Stimulated activated CD8-positive, alpha-beta memory T cell treated with anti-CD3 and anti-CD28 coated beads, Interleukin-4, amount 100 ng/mL, for 48 hours (primary cell): Measurements from ENCODE around the gene RAP1GAP.

Source experiments
- DNase-seq: peaks from one replicate; pipeline ENCODE4 v3.0.0-alpha.2; 2020

Gene RAP1GAP

DNA sequence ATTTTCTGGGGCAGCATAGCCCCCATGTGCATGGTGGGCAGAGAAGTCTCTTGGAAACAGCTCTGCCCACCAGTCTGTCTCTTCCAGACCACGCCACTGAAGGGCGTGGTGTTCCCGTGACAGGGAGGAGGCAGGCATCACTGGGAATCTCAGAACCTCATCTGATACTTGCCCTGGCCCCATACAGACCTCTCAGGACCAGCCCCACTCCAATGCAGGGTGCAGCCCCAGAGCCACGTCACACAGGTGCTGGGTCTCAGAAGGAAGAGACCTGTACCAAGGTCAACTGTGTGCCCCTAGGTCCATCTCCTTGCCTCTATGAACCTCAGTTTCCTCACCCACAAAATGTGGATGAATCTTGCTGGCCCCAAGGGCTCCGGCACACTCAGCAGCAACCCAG, 7.3 kb downstream of the RAP1GAP start:
- DNase-seq: no peak

DNA sequence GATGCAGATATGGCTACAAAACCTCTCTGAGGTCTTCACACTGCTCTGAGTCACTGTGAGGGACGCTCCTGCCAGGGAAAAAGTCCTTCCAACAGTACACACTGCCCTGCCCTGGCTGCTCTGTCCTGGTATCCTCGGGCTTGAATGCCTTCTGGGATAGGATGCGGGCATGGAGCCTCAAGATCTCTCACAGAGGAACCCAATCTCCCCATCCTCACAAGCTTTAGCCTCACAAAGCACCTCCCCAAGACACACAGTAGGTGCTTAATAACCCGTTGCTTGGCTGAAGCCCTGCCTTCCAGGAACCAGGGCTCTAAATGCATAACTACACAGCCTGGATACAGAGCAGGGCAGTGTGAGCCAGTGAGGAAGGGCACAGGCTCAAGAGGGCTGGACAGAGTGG, 9.2 kb downstream of the RAP1GAP start:
- DNase-seq: no peak

DNA sequence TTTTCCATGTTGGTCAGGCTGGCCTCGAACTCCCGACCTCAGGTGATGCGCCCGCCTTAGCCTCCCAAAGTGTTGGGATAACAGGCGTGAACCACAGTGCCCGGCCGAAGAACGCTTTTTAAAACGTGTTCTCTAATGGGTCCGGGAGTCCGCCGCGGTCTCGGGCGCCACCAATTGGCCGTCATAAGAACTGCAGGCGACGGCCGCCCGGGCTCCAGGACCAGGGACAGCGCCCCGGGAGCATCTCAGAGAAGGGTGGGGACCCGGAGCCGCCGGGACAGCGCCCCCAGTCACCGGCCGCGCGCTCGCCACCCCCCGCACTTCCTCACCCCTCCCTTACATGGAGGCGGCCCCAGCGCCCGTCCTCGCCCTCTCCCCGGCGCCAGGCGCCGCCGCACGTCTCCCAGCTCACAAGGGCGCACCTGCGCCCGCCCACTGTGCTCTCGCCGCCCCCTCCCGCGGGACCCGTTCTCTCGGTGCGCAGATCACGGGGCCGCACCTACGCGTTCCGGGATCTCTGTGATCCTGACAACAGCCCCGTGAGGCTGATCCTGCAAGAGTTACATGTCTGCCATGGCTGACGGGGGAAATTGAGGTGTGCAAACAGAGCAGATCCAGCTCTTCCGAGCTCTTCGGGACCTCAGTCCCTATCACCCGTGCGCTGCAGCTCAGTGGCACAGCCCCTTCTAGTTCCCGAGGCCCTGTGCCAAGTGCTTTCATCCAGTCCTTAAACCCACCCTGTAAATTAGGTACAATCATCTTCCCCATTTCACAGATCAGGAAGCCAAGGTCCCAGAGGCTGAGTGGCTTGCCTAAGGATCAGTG, 9.8 kb downstream of the RAP1GAP start:
- DNase-seq: peak; percentile 87

DNA sequence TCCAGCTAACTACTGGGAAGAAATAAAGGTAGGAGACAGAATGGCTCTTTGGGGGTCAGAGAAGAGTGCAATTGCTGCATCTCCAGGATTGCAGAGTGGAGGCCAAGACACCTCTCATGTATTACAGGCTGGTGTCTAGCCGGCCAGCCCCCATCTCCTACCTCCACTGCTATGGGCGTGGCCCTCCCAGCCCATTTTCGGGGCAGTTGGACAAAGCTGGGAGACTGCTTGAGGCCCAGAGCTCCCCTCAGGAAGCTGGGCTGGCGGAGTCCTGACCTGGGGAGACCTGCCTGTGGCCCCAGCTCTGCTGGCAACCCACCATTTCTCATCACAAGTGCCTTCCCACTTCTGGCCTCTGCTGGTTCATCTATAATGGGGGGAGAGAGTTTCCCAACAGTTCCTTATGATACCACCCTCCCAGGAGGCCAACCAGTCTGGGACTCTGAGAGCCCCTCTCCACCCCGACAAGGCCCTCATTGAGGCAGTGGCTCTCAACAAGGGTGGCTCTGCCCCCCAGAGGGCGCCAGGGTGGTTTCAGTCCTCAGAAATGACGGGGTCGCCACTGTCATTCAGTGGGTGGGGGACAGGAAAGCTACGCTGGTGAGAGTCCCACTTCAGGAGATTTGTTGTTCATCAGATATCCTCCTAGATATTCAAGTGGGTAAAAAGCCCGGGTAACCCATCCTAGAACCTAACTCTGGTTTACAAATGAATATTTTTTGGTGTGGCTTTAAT, 11.5 kb downstream of the RAP1GAP start:
- DNase-seq: no peak

DNA sequence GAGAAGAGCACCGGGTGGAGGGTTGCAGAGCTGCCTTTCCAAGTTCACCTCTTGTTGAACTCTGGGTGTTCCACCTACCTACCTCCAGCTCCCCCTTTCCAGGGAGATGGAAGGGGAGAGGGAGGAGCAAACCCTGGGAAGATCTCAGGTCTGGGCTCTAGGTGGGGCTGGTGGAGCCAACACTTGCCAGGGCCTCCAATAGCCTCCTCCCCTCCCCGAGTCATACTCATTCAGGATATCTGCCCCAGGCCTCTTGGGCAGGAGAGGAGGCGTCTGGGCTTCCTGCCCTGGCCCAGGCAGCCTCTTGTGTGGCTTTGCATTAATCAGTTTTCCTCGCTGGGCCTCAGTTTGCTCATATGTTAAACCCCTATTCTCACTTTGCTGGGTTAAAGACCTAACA, 13.4 kb downstream of the RAP1GAP start:
- DNase-seq: no peak

DNA sequence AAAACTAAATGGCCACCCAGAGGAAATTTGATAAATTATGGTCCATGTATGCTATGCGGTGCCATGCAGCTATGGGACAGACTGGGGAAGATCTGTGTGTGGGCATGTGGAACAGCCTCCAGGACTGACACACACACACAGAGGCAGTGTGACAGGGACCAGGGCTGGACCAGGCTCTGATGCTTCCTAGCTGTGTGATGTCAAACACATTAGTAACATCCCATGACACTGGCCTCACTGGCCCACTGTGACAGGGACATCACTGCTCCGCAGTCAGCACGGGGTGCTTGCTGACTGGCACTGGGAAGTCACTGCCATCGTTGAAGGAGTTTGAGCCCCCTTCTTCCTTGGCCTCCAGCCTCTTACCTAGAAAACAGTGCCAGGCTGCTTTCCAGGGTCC, 13.9 kb downstream of the RAP1GAP start:
- DNase-seq: no peak

DNA sequence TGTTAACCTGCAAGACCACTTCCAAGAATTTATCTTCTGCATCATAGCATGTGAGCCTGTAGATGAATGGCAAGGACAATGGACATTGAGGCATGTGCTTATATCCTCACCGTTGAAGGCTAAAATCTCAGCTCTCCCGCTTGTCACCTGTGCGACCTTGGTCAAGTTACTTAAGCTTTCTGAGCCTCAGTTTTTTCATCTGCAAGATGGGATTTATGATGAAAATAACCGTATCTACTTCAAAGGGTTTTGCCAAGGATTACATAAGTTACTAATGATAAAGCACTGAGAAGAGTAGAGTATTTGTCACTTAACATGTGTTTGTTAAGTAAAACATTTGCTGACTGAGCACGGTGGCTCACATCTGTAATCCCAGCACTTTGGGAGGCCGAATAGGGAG, 14.9 kb downstream of the RAP1GAP start:
- DNase-seq: no peak

DNA sequence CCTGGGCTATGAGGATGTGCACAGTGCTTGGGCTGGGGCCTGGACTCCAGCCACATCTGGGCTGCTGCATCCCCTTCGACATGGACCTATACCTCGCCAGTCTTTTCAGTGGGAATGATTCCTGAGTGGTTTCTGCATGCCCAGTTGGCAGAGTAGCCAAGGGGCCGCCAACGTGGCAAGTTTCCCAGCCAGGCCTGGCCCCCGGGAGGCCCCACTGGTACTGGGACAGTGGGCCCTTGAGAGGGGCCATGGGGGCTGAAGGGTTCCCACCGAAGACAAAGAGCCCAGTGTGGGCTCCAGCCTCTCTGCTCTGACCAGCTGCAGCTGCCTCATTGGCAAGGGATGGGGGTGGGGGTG, 15.4 kb downstream of the RAP1GAP start:
- no peak for DNase-seq

DNA sequence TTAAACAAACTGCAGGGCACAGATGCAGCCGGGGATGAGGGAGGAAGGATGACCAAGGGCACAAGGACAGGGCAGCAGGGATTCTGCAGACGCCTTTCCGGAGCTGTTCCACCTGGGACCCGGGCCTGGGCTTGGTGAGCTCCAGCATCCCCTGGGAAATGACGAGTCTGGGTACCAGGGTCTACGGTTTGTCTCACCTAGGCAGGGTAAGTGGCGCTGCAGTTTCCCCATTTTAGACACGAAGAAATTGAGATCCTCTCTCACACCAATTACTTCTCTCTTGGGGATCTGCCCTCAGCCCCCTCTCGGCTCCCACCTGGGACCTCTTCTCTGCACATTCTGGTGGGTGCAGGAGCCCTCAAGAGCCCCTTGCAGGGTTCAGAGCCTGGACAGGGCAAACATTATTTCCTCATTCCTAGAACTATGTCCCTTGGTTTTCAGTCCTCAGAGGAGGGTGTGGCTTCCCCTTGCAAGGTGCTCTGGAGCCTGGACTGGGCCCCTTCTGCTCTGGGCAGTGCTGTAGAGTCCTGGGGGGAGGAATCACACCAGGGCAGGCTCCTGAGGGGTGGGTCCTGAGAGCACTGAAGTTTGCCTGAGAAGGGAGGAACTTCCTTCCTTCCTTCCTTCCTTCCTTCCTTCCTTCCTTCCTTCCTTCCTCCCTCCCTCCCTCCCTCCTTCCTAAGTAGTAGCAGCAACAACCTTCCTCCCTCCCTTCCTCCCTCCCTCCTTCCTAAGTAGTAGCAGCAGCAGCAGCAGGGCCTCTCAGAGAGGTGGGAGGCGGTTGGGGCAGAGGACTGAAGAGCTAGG, 16.0 kb downstream of the RAP1GAP start:
- DNase-seq: no peak

DNA sequence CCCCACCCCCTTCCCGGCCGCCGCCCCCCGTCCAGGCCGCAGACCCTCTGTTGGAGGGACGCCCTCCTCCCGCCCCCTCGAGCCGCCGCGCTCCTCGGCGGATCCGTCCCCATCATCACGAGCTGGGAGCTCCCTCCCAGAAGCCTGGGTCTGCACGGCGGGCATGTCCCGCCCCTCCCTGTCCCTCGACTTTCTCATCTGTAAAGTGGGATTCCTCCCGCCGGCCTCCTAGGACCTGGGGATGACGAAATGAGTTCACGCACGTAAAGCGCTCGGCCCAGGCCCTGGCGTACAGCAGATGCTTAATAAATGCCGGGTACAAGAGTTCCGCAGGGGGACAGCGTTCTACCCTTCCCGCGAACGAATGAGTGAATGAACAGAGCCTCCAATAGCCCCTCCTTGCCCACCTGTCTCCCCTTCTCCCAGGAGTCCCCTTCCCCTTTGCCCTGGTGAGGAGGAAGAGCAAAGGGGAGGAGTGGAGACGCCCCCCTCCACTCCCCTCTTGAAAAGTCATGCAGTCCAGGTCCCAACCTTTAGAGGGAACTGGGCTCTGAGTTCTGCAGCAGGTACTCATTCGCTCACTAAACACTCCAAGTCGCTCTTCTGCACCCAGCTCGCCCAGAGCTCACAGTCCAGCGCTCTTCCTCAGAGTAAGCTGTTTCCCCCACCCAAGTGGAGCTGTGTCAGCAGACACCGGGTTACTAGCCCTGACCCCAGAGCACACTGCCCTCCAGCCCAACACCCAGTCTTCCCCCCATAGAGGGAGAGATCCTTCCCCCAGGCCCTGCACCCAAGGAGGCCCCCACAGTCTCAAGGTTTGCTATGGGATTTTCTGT, 16.8 kb downstream of the RAP1GAP start:
- DNase-seq: no peak

DNA sequence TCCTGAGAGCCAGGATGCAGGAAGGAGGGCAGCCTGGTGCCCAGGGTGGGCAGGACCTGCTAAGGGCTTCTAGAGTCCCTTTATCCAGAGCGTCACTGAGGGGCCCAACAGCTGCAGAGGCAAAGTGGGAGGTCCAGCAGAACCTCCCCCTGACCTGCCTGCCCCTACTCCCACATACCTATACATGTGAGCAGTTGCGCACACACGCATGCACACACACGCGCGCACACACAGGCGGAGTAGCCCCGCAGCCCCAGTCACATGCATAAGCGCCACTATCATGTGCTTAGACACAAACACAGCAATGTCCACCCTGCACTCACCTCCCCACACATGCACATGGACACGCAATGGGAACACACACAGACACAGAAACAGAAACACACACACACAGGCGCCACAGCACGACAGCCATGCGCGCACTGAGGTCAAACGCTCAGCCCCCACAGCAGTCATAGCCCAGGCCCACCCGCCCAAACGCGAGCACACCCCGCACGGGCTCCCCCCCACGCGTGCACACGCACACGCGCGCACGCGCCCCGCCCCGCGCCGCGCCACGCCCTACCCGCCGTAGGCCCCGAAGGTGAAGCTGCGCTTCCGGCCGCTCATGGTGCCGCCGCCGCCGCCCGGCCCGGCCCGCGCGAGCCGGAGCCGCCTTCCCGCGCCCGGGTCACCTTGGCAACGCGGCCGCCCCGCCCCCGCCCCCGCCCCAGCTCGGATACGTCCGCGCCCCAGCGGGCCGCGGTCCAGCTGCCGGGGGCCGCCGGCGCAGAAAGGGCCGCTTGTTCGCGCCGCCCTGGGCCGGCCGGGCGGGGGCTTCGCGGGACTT, 17.7 kb downstream of the RAP1GAP start:
- peak; percentile 44 for DNase-seq

DNA sequence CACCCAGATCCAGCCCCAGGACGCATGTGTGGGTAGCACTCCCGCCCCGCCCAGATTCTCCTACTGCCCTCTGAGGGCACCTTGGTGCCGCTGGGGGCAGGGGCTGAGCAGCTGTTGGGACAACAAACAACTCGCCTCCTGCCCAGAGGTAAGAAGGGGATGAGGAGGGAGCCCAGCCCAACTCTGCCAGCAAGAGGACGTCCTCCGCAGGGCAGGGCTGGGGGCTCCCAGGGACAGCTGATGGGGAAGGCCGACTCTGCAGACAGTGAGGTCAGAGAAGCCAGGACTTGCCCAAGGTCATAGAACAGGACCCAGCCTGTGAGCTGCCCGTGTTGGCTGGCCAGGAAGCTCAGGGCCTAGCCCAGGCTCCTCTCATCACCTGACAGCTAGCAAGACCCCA, 18.8 kb downstream of the RAP1GAP start:
- DNase-seq: no peak

DNA sequence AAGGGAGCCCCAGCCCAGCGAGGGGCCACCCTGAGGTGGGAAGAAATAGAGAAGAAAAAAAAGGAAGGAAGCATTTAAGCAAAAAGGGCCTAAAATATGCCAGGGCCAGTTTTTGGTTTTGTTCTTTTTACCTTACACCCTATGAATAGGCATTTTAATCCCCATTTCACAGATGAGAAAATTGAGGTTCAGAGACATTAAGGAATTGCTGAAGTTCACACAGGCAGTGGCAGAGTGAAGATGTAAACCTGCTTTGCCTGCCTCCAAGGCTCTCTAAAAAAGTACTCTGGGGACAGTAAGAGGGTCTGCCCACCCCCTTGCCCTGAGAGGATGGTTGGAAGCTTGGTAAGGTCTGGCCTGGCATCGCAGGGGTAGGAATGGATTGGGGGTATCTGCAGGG, 19.8 kb downstream of the RAP1GAP start:
- DNase-seq: no peak

DNA sequence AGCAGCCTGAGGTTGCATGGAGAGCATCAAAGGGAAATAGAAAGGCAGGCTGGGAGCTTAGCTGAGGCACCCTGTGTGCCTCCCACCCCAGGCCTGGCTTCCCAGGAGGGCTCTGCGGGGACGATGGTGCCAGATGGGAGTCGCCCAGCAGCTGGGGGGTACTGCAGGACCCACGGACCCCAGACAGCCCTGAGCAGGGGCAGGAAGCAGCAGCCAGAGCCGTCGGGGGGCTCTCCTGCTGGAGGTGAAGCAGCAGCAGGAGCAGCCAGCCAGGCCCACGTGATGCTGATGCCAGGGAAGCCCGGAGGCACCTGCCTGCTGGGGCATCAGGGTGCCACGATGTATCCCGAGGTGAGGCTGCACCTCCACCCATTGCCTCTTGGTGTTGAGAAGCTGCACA, 20.4 kb downstream of the RAP1GAP start:
- DNase-seq: no peak

DNA sequence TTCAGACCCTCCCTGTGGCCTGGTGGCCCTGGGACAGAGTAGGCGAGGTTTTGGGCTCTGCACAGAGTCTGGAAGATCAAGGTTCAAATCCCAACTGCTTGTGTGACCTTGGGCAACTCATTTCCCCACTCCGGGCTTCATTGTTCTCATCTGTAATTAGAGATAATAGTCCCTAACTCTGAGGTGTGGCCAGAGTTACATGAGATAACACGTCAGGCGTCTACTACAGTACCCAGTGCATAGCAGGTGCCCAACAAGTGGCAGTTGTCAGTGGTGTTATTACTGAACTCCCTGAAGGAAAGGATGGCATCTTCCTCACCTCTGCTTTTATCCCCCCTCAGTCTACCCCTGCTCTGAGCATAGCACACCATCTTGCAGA, 20.8 kb downstream of the RAP1GAP start:
- no peak for DNase-seq

DNA sequence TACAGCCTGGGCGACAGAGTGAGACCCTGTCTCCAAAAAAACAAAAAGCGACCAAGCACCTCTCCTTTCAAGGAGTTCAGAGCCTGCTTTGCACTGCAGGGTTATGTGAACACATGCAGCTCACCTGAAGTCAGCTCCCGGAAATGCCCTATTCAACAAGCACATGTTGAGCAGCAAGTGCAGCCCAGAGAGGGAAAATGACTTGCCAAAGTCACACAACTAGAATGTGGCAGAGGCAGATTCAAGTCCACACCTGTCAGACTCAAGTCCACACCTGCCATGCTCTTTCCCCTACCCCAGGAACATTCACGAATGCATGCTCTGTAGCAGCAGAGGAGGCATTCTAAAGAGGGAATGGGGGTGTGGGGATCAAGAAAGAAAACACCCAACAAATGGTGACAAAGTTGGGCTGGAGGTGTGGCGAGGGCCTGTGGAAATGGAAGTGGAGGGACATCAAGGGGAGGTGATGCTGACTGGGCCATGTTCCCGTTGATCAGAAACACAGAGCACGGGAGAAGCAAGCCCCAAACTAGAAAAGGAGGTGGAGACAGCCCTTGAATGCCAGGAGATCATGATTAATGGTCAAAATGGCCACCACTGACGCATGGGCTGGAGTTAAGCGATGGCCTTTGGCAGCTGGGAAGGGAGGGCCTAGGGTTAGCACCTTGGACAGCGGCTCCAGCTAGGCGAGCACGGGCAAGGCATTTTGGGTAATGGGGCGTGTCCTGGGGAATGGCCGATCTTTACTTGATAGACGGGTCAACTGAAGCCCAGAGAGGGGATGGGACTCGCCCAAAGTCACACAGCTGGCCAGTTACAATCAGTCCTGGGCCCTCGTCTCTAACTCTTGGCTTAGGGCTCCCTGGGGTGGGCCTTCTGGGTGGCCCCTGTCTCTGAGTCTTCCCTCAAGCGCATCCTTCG, 21.5 kb downstream of the RAP1GAP start:
- DNase-seq: peak; percentile 73

DNA sequence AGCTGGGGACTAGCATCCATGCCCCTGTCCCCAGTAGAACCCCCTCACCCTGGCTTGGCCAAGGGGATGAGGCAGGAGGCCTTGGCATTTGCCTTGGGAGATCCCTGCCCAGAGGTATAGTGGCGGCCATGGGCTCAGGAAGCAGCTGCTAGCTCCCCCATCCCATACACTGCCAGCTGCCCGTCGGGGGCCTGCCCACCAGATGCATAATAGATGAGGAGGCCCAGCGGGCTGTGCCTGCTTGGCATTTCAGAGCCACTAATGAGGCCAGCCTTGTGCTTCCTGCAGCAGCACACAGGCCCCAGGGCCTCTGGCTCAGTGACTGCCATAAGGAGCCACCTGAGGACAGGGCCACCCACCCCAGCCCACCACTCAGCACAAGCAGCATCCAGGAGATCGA, 23.6 kb downstream of the RAP1GAP start:
- DNase-seq: no peak

DNA sequence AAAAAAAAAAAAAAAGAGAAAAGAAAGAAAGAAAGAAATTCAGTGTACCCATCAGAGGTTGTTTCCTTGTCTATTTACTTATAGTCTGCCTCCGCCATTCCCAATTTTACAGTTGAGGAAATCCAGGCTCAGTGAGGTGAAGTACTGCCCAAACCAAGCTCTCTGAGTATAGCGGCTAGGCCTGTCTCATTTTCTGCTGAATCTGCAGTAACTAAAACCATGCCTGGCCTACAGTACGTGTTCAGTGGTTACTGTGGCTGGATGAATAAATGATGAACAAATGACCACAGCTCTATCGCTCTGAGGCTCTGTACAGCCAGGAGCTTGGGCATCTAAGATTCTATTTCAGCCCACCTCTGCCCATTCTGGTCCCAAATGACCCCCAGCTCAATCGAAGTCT, 24.3 kb downstream of the RAP1GAP start:
- no peak for DNase-seq

DNA sequence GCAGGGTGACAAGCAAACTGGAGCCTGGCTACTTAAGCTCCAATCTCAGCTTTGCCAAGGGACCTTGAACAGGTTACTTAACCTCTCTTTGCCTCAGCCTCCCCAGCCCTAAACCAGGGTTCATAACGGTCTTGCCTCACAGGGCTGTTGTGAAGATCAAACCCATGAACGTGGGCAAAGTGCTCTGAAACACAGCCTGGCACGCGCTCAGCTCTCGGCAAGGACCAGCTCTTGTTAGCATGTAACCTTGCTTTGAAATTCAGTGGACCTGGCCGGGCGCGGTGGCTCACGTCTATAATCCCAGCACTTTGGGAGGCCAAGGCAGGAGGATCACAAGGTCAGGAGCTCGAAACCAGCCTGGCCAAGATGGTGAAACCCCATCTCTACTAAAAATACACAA, 24.8 kb downstream of the RAP1GAP start:
- DNase-seq: no peak

DNA sequence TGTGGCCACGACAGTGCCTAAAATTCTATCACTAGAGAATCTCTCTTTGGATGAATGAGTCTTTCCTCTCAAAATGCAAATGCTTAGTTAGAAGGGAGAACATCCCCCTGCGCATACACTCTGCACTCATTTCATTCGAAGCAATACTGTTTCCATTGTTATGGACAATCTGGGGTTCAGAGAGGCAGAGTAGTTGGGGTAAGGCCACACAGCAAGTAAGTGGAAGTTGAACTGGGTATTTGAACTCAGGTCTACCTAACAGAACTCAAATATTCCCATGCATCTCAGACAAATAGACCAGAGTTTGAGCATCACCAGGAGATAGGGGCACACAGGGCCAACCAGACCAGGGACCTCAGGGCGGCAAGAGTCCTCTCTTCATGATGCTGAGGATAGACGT, 25.5 kb downstream of the RAP1GAP start:
- no peak for DNase-seq
